Muscle layer of colon (tissue), 2 donors: ENCODE results near the gene PRR16.
A peak's percentile ranks its signal among the peaks of the same experiment; 100 is the strongest.
"Not testable (repeated sequence)": the region's sequence is repeated elsewhere in the genome, so short reads cannot be mapped to it uniquely, and the experiment has no call there.

Experiments
- H3K27ac ChIP-seq: one replicate; pipeline ENCODE4 v1.7.0; 2013; ENCODE audit warnings: low read depth, mild to moderate bottlenecking, low read length, moderate library complexity
- H3K27me3 ChIP-seq, 2 donors: one replicate each; pipeline ENCODE4 v1.7.0; 2013; ENCODE audit warnings: low read length in 2 of 2, mild to moderate bottlenecking in 2 of 2; ENCODE audit not compliant: insufficient read depth in 2 of 2, control insufficient read depth in 1 of 2
- H3K36me3 ChIP-seq: one replicate; pipeline ENCODE4 v1.7.0; 2013; ENCODE audit warnings: mild to moderate bottlenecking, low read length; ENCODE audit not compliant: insufficient read depth
- H3K4me1 ChIP-seq: one replicate; pipeline ENCODE4 v1.7.0; 2013; ENCODE audit warnings: mild to moderate bottlenecking, low read length; ENCODE audit not compliant: insufficient read depth
- H3K4me3 ChIP-seq, 2 donors: one replicate each; pipeline ENCODE4 v1.7.0; 2013; ENCODE audit warnings: low read length in 2 of 2, low read depth in 1 of 2, mild to moderate bottlenecking in 1 of 2, moderate library complexity in 1 of 2
- H3K9ac ChIP-seq: one replicate; pipeline ENCODE4 v1.7.0; 2013; ENCODE audit warnings: low read length
- H3K9me3 ChIP-seq: one replicate; pipeline ENCODE4 v1.7.0; 2013; ENCODE audit warnings: mild to moderate bottlenecking, low read length
- donor health status: abdominal sarcoma.
- donor health status: Adenocarcinoma of cecum.

The PRR16 gene

DNA sequence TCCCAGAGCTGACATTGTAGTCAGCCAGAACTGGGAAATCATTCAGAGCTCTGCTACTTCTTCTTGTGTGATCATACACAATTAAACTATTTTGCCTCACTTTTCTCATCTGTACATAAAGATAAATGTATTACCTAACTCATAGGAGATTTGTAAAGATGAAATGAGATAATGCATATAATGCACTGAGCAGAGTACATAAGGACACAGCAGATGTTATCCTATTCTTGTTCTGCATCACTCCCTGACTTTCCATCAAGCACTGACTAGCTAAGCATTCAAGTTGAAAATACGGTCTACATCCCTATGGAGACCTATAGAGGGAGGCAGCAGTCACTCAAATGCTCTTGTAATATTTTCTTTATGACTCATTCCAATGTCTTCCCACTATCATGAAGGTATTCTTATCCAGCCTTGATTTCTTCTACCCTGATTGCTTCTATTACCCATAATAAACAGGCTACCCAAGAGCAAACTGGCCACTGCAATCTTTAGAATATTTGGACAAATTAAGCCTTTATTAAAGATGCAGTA is 16.3 kb upstream of the PRR16 start:
- H3K4me1 ChIP-seq, result peaks cover 4% of the 10 kb centered on the region
- no peaks in the 10 kb centered on the region for H3K27me3 ChIP-seq
- H3K9ac ChIP-seq, result no peak overlapping the region
- no peaks in the 10 kb centered on the region for H3K36me3 ChIP-seq
- H3K9me3 ChIP-seq, result no peaks in the 10 kb centered on the region
- no peak overlapping the region for H3K27ac ChIP-seq
- no peak overlapping the region for H3K4me3 ChIP-seq

DNA sequence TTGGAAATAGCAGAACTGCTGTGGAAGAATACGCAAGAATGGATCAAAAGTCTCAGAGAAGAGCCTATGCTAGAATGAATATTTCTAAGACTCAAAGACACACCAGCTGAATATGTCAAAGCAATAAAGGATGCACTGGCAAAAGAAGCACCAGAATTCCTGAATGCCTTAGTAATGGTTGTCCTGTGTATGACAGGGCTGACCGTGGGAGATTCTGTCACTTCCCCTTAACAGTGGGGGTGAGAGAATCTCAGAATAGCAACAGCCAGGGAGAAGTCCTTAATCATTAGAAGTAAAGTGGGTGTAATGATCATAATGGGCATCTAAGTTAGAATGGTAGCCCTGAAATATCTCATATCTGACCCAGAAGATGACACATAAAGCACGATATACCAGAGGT is 14.6 kb upstream of the PRR16 start:
- H3K27ac ChIP-seq, result no peak overlapping the region
- peaks cover 4% of the 10 kb centered on the region for H3K4me1 ChIP-seq
- no peaks in the 10 kb centered on the region for H3K27me3 ChIP-seq
- H3K9ac ChIP-seq, result no peak overlapping the region
- H3K4me3 ChIP-seq, result no peak overlapping the region
- no peaks in the 10 kb centered on the region for H3K9me3 ChIP-seq
- no peaks in the 10 kb centered on the region for H3K36me3 ChIP-seq

DNA sequence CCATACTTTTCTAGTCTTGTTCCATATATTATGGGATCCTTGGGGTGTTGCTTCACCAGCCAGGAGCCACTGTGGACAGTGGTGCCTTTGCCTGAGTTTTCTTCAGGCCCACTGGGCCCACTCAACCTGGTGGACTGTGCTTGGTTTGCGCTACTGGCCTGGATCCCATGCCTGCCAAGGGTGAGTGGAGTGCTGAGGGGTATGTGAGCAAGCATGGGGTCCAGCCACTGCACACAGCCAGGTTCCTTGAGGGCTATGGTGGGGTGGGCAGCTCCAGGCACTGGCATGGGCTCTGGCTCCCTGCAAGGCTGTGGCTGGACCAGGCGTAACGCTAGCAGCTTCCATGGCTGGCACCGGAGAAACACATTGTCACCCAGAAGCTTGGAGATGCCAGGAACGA is 13.2 kb upstream of the PRR16 start:
- no peak overlapping the region for H3K9ac ChIP-seq
- no peak overlapping the region for H3K27ac ChIP-seq
- no peaks in the 10 kb centered on the region for H3K9me3 ChIP-seq
- no peaks in the 10 kb centered on the region for H3K36me3 ChIP-seq
- no peaks in the 10 kb centered on the region for H3K27me3 ChIP-seq
- no peak overlapping the region for H3K4me3 ChIP-seq
- peaks cover 3% of the 10 kb centered on the region for H3K4me1 ChIP-seq

DNA sequence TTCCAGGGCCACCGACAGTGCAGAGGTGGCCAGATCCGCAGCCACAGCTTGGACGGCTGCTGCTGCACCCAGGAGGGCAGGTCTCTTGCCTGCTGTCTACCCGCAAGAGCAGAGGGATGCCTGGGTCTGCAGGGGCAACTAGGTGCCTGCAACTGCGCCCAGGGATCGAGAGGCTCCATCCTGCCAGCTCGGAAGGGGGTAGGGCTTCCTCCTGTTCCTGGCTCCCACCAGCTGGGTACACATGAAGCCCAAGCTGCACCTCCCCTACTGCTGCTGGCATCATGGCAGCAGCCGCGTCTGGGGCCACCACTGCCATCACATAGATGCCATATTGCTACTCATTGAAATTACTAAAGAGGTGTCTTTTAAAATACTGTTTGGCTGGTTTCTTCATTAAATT is 12.7 kb upstream of the PRR16 start:
- Histone ChIP-seq H3K27me3 (no peaks in the 10 kb centered on the region), H3K9ac (no peak overlapping the region), H3K27ac (no peak overlapping the region), H3K4me1 (no peaks in the 10 kb centered on the region), H3K9me3 (no peaks in the 10 kb centered on the region), H3K4me3 (no peak overlapping the region), H3K36me3 (no peaks in the 10 kb centered on the region)

DNA sequence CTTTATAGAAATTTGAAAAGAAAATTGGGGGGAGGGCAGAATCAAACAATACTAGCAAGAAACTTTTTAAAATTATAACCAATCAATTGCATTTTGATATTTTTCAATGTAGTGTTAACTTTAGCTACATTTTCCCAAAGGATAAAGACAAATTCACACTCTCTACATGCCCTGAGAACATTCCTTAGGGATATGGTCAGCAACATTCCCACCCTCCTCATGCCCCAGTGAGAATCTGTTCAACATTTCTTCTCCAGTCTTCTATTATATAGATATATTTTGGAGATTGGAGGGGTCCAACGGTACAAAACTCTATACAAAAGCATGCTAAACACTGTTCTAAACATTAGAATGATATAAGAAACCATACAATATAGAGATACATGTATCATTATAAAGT is 11.6 kb upstream of the PRR16 start:
- Histone ChIP-seq H3K4me3 (no peak overlapping the region), H3K9me3 (no peaks in the 10 kb centered on the region), H3K36me3 (no peaks in the 10 kb centered on the region), H3K9ac (no peak overlapping the region), H3K27ac (no peak overlapping the region), H3K4me1 (no peaks in the 10 kb centered on the region), H3K27me3 (no peaks in the 10 kb centered on the region)

DNA sequence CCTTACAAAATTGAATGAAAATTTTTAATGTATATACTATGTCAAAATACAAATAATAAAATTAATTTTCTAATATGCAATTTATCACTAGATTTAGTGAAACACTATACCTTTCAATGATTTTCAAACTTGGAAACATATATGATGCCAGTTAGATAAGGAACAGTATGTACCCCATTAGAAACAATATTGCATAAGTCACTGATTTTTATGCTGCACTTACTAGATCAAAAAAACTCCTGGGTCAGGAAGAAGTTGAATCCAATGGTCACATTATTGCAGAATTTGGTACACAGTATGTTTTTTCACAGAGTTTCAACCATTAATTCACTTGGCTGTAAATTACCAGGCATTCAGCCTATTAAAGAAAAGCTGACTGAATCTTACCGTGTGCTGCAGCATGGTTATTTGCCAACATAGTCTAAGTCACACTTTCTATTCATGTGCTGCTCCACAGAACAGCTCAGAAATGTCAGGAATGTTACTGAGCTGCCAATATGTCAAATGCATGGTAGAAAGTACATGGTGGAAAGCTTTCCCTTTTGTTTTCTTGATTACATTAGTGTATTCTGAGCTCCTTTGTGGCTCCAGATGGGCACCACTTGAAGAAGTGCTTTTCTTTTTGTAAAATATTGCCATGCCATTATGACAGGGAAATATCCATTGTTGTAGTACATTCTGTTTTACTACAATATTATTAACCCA is 9.9 kb upstream of the PRR16 start:
- Histone ChIP-seq H3K9ac (no peak overlapping the region), H3K4me3 (no peak overlapping the region), H3K27me3 (no peaks in the 10 kb centered on the region), H3K4me1 (no peaks in the 10 kb centered on the region), H3K27ac (no peak overlapping the region), H3K9me3 (no peaks in the 10 kb centered on the region), H3K36me3 (no peaks in the 10 kb centered on the region)

DNA sequence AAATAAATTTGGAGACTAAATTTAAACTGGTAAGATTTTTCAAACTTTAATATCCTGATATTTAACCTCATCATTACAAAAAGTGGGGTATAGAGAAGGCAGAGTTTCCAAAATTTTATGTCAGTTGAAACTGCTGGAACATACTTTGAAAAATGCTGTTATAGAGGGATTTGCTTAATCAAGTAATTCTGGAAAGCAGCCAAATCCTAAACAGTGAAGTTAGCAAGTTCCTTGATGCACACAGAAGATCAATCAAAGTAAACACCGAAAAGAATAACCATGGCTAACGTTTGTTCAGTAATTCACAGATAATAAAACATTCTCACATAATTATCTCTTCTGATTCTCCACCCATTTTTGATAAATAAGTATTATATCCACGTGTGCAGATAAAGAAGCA is 8.1 kb upstream of the PRR16 start:
- Histone ChIP-seq H3K9me3 (no peaks in the 10 kb centered on the region), H3K9ac (no peak overlapping the region), H3K4me1 (no peaks in the 10 kb centered on the region), H3K36me3 (no peaks in the 10 kb centered on the region), H3K27ac (no peak overlapping the region), H3K4me3 (no peak overlapping the region), H3K27me3 (no peaks in the 10 kb centered on the region)

DNA sequence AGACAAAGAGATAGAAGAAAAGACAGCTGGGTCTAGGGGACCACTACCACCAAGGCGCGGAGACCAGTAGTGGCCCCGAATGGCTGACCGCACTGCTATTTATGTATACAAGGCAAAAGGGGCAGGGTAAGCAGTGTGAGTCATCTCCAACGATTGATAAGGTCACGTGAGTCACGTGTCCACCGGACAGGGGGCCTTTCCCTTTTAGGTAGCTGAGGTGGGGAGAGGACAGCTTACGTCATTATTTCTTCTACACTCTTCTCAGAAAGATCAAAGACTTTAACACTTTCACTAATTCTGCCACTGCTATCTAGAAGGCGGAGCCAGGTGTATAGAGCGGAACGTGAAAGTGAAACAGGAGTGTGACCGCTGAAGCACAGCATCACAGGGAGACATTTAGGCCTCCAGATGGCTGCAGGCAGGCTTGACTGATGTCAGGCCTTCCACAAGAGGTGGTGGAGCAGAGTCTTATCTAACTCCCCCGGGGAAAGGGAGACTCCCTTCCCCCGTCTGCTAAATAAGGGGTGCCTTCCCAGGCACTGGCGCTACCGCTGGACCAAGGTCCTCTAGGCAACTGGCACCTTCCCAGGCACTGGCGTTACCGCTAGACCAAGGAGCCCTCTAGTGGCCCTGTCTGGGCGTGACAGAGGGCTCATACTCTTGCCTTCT is 6.1 kb upstream of the PRR16 start:
- Histone ChIP-seq H3K36me3 (no peaks in the 10 kb centered on the region), H3K4me3 (no peak overlapping the region), H3K27ac (no peak overlapping the region), H3K9ac (no peak overlapping the region), H3K4me1 (no peaks in the 10 kb centered on the region), H3K27me3 (peaks cover 0 to 3% of the 10 kb centered on the region in 2 donors), H3K9me3 (no peaks in the 10 kb centered on the region)

DNA sequence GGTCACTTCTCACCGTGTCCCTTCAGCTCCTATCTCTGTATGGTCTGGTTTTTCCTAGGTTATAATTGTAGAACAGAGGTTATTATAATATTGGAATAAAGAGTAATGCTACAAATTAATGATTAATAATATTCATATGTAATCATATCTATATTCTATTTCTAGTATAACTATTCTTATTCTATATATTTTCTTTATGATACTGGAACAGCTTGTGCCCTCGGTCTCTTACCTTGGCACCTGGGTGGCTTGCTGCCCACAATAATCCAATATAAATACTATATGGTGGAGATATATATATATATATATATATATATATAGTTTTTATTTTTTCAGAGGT is 5.6 kb upstream of the PRR16 start:
- not testable (repeated sequence) for H3K27me3 ChIP-seq, H3K4me3 ChIP-seq, H3K36me3 ChIP-seq, H3K27ac ChIP-seq, H3K4me1 ChIP-seq, H3K9ac ChIP-seq, H3K9me3 ChIP-seq

DNA sequence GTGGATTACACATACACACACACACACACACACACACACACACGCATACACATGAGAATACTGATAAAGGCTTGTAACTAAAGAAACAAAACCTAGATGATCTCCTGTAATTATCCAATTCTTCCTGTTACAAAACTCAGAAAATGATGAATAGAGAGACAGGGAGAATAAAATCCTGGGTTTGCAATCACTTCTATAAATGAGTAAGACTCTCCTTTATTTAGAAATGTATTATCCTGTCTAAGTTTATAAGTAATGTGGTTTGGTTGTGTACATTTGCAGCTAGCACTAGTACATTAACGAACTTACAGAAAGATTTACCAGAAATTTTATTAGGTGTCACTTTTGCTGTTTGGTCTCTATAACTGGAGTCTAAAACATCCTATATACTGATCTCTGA is 2.8 kb upstream of the PRR16 start:
- peaks cover 7% of the 10 kb centered on the region for H3K4me1 ChIP-seq
- no peak overlapping the region for H3K9ac ChIP-seq
- no peak overlapping the region for H3K4me3 ChIP-seq
- H3K36me3 ChIP-seq, result no peaks in the 10 kb centered on the region
- H3K27ac ChIP-seq, result no peak overlapping the region
- H3K9me3 ChIP-seq, result no peaks in the 10 kb centered on the region
- H3K27me3 ChIP-seq, result peaks cover 16% of the 10 kb centered on the region in 2 donors

DNA sequence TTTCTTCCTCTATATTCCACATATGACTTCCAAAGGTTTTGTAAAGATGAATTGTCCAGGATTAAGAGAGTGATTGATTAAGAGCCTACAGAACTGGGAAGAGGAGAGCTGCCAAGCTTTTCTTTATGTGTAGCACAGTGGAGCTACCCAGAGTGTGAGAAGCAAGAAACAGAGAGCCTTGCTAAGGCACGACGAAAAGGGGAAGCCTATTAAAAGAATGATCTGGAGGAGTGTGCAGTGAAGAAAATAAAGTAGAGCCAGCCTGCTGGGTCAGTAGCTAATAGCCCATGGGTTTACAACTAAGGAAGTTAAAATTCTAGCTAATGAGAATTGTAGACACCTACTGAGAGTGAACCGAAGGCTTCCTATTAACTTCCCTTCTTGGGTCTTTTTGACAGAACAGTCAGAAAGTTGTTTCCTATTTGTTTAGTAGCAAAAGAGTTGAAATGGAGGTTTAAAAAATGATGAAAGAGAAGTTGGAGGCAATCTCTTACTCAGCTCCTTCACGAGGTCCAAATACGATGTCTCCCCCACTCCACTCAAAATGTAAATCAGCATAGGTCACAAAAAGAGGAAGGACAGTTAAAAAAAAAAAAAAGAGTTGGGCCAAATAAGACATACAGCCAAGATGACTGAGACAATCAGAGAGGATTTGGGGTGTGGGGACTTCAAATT is 957 bp upstream of the PRR16 start:
- peak overlapping the region in 1 of 2 donors; percentile 64 for H3K4me3 ChIP-seq

More for the DNA sequence above, 957 bp upstream of the PRR16 start:
- peaks cover 16% of the 10 kb centered on the region in 2 donors for H3K27me3 ChIP-seq
- H3K9me3 ChIP-seq, result no peaks in the 10 kb centered on the region
- no peaks in the 10 kb centered on the region for H3K36me3 ChIP-seq
- peaks cover 7% of the 10 kb centered on the region for H3K4me1 ChIP-seq
- no peak overlapping the region for H3K27ac ChIP-seq
- peak overlapping the region; percentile 20 for H3K9ac ChIP-seq
